Measurements from ENCODE around the gene ABCA6. TPM values are rescaled to one million over a fixed set of nuclear protein-coding genes. Genes with fewer than 3 reads are reported as not detected.
"Not testable (repeated sequence)": the region's sequence is repeated elsewhere in the genome, so short reads cannot be mapped to it uniquely, and the experiment has no call there.

The ABCA6 gene
- total and polyA plus RNA-seq, 4 experiments from 2014 or later, result 0.53 to 0.67 TPM; not detected in 2

DNA sequence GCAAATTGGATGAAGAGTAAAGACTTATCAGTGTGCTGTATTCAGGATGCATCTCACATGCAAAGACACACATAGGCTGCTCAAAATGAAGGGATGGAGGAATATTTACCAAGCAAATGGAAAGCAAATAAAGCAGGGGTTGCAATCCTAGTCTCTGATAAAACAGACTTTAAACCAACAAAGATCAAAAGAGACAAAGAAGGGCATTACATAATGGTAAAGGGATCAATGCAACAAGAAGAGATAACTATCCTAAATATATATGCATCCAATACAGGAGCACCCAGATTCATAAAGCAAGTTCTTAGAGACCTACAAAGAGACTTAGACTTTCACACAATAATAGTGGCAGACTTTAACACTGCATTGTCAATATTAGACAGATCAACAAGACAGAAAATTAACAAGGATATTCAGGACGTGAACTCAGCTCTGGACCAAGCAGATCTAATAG, 68.9 kb downstream of the ABCA6 start:
- DNase-seq; H3K27me3 ChIP-seq (ENCODE audit: insufficient read depth, low read length); intact Hi-C loops (cut with micrococcal nuclease); H3K4me3 Mint-ChIP-seq; H3K27ac ChIP-seq (ENCODE audit: low read depth, low read length); POLR2A ChIA-PET (ENCODE audit: partially characterized antibody); H3K27ac Mint-ChIP-seq; H3K4me3 ChIP-seq (ENCODE audit: low read length in 2 of 2); CTCF ChIA-PET (ENCODE audit: partially characterized antibody); H3K9me3 ChIP-seq (ENCODE audit: control insufficient read depth in 1 of 2, low read length in 2 of 2); H3K36me3 ChIP-seq (ENCODE audit: insufficient read depth, low read length); H3K27me3 Mint-ChIP-seq: not testable (repeated sequence)
- H3K9me3 Mint-ChIP-seq, result peaks cover 0 to 60% (median 50%) of the 10 kb centered on the region in 8 donors
- H3K4me1 Mint-ChIP-seq, result peaks cover 6 to 20% (median 10%) of the 10 kb centered on the region in 4 donors
- H3K4me1 ChIP-seq (ENCODE audit: insufficient read depth, low read length), result peaks cover 15% of the 10 kb centered on the region
- peaks cover 3 to 13% of the 10 kb centered on the region in 2 donors for H3K36me3 Mint-ChIP-seq

GRCh38 chr17:69071233-69071586, 70.5 kb downstream of the ABCA6 start:
- H3K27ac ChIP-seq (ENCODE audit: low read depth, low read length); H3K4me3 ChIP-seq (ENCODE audit: low read length in 2 of 2); H3K9me3 ChIP-seq (ENCODE audit: control insufficient read depth in 1 of 2, low read length in 2 of 2); CTCF ChIA-PET (ENCODE audit: partially characterized antibody); intact Hi-C loops (cut with micrococcal nuclease); H3K27me3 Mint-ChIP-seq; H3K27me3 ChIP-seq (ENCODE audit: insufficient read depth, low read length); POLR2A ChIA-PET (ENCODE audit: partially characterized antibody); H3K36me3 ChIP-seq (ENCODE audit: insufficient read depth, low read length); DNase-seq: not testable (repeated sequence)
- Mint-ChIP-seq H3K4me3 (peak overlapping the region in 7 of 8 donors; percentile 59 to 79 (median 68)), H3K4me1 (peaks cover 10 to 25% (median 14%) of the 10 kb centered on the region in 4 donors), H3K27ac (peak overlapping the region in 3 of 7 donors; percentile 71 to 89 (median 79)), H3K36me3 (peaks cover 2 to 13% of the 10 kb centered on the region in 2 donors), H3K9me3 (peaks cover 0 to 47% (median 38%) of the 10 kb centered on the region in 8 donors)
- H3K4me1 ChIP-seq (ENCODE audit: insufficient read depth, low read length), result peaks cover 15% of the 10 kb centered on the region

DNA sequence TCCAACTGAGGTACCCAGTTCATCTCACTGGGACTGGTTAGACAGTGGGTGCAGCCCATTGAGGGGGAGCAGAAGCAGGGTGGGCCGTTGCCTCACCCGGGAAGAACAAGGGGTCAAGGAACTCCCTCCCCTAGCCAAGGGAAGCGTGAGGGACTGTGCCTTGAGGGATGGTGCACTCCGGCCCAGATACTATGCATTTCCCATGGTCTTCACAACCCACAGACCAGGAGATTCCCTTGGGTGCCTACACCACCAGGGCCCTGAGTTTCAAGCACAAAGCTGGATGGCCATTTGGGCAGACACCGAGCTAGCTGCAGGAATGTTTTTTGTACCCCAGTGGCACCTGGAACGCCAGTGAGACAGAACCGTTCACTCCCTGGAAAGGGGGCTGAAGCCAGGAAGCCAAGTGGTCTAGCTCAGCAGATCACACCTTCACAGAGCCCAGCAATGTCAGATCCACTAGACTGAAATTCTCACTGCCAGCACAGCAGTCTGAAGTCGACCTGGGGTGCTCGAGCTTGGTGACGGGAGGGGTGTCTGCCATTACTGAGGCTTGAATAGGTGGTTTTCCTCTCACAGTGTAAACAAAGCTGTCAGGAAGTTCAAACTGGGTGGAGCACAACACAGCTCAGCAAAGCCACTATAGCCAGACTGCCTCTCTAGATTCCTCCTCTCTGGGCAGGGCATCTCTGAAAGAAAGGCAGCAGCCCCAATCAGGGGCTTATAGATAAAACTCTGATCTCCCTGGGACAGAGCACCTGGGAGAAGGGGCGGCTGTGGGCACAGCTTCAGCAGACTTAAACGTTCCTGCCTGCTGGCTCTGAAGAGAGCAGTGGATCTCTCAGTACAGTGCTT, 71.1 kb downstream of the ABCA6 start:
- Mint-ChIP-seq H3K4me3 (peak overlapping the region in 7 of 8 donors; percentile 62 to 79 (median 69)), H3K9me3 (peaks cover 0 to 46% (median 36%) of the 10 kb centered on the region in 8 donors), H3K36me3 (peaks cover 2 to 13% of the 10 kb centered on the region in 2 donors), H3K27ac (peak overlapping the region in 6 of 7 donors; percentile 23 to 91 (median 80)), H3K4me1 (peaks cover 10 to 31% (median 19%) of the 10 kb centered on the region in 4 donors)
- peaks cover 15% of the 10 kb centered on the region for H3K4me1 ChIP-seq (ENCODE audit: insufficient read depth, low read length)
- CTCF ChIA-PET (ENCODE audit: partially characterized antibody); H3K9me3 ChIP-seq (ENCODE audit: control insufficient read depth in 1 of 2, low read length in 2 of 2); H3K27me3 ChIP-seq (ENCODE audit: insufficient read depth, low read length); intact Hi-C loops (cut with micrococcal nuclease); H3K4me3 ChIP-seq (ENCODE audit: low read length in 2 of 2); H3K36me3 ChIP-seq (ENCODE audit: insufficient read depth, low read length); POLR2A ChIA-PET (ENCODE audit: partially characterized antibody); H3K27ac ChIP-seq (ENCODE audit: low read depth, low read length); H3K27me3 Mint-ChIP-seq: not testable (repeated sequence)
- peak in 4 of 5 donors; percentile 9 to 32 (median 17) for DNase-seq

DNA sequence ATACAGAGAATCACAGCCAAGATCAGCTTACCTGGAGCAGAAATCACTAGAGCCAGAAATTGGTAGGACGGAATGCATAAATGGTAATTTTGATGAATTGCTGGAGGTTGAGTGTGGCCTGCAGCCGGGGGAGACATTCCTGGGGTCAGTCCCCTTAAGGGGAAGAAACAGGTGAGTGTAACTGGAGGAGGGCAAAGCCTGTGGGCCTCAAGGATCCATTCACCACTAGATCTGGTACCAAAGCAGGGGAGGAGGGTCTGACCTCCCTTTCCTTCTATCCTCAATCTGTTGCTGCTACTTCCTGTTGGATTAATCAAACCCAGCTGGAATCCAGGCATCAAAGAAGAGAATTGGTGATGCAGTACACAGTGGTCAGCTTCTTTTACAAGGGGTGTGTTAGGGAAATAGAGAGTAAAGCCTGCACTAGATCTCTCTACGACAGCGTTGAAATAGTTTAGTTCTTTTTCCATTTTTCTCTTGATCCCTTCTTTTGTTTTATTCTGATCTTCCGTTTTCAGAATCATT, 72.4 kb downstream of the ABCA6 start:
- peaks cover 0 to 6% of the 10 kb centered on the region in 2 donors for H3K27me3 Mint-ChIP-seq
- peaks cover 2 to 13% of the 10 kb centered on the region in 2 donors for H3K36me3 Mint-ChIP-seq
- no peaks in the 10 kb centered on the region for H3K36me3 ChIP-seq (ENCODE audit: insufficient read depth, low read length)
- H3K4me1 Mint-ChIP-seq, result peaks cover 14 to 41% (median 27%) of the 10 kb centered on the region in 4 donors
- H3K4me1 ChIP-seq (ENCODE audit: insufficient read depth, low read length), result peaks cover 15% of the 10 kb centered on the region
- DNase-seq, result no peak
- no peaks in the 10 kb centered on the region for H3K27me3 ChIP-seq (ENCODE audit: insufficient read depth, low read length)
- H3K9me3 ChIP-seq (ENCODE audit: control insufficient read depth in 1 of 2, low read length in 2 of 2), result no peaks in the 10 kb centered on the region
- POLR2A ChIA-PET (ENCODE audit: partially characterized antibody), result no interaction called here
- CTCF ChIA-PET (ENCODE audit: partially characterized antibody), result no interaction called here
- no peak overlapping the region for H3K4me3 Mint-ChIP-seq
- H3K9me3 Mint-ChIP-seq, result peaks cover 0 to 38% (median 28%) of the 10 kb centered on the region in 8 donors
- no peak overlapping the region for H3K4me3 ChIP-seq (ENCODE audit: low read length in 2 of 2)
- no peak overlapping the region for H3K27ac Mint-ChIP-seq
- intact Hi-C loops (cut with micrococcal nuclease), result no loop called here
- no peak overlapping the region for H3K27ac ChIP-seq (ENCODE audit: low read depth, low read length)

DNA sequence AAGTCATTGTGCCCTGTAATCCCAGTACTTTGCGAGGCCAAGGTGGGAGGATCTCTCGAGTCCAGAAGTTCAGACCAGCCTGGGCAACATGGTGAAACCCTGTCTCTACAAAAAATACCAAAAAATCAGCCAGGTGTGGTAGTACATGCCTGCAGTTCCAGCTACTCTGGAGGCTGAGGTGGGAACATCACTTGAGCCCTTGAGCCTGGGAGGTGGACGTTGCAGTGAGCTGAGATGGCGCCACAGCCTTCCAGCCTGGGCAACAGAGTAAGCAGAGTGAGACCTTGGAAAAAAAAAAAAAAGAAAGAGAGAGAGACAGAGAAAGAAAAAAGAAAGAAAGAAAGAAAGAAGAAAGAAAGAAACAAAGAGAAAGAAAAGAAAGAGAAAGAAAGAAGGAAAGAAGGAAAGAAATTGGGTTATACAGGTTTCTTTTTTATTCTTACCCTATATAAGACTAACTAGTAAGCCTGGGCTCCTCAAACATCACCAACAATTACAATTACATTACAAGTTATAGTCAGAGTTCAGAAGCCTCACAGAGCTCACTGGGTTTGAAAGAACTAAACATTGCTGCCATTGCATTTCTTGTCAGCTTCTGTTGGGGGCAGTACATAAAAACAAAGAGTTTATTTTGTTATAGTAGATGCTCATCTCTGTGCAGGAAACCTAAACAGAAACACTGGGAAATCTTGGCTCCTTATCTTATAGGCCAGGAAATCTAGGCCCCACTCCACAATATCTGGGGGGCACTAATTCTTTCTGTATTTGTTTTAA, 74.2 kb downstream of the ABCA6 start:
- Mint-ChIP-seq H3K4me1 (peaks cover 14 to 45% (median 28%) of the 10 kb centered on the region in 4 donors), H3K36me3 (peaks cover 0 to 6% of the 10 kb centered on the region in 2 donors), H3K4me3 (no peak overlapping the region), H3K27me3 (peaks cover 2 to 6% of the 10 kb centered on the region in 2 donors), H3K27ac (no peak overlapping the region), H3K9me3 (peaks cover 0 to 23% (median 12%) of the 10 kb centered on the region in 8 donors)
- Histone ChIP-seq H3K4me3 (ENCODE audit: low read length in 2 of 2) (no peak overlapping the region), H3K4me1 (ENCODE audit: insufficient read depth, low read length) (peaks cover 15% of the 10 kb centered on the region), H3K9me3 (ENCODE audit: control insufficient read depth in 1 of 2, low read length in 2 of 2) (no peaks in the 10 kb centered on the region), H3K27ac (ENCODE audit: low read depth, low read length) (no peak overlapping the region), H3K36me3 (ENCODE audit: insufficient read depth, low read length) (no peaks in the 10 kb centered on the region), H3K27me3 (ENCODE audit: insufficient read depth, low read length) (no peaks in the 10 kb centered on the region)
- intact Hi-C loops (cut with micrococcal nuclease), result no loop called here
- no peak for DNase-seq
- CTCF ChIA-PET (ENCODE audit: partially characterized antibody), result interaction anchor here (0.7 kb wide), 1 partner anchor 291 kb away, joined by 3 read pairs; no protein-coding TSS in a partner anchor
- POLR2A ChIA-PET (ENCODE audit: partially characterized antibody), result no interaction called here

DNA sequence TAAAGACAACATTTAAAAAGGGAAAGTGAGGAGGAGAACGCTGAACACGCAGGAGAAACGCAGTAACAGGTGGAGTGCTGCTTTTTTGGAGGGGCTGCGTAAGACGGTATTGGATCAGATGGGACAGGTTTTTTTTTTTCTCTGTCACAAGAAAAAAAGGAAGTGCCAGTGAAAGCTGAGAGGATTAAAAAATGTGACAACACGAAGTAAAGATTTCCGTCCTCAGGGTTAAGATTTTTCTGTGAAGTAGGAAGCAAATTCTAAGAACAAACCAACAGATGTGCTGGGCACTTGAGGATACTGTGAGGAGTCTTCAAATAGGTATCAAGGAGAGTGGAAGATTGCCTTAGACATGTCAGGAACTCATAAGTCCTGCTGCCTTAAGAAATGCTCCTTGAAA, 75.2 kb downstream of the ABCA6 start:
- CTCF ChIA-PET (ENCODE audit: partially characterized antibody), result no interaction called here
- Histone ChIP-seq H3K27ac (ENCODE audit: low read depth, low read length) (no peak overlapping the region), H3K4me1 (ENCODE audit: insufficient read depth, low read length) (peaks cover 15% of the 10 kb centered on the region), H3K4me3 (ENCODE audit: low read length in 2 of 2) (no peak overlapping the region), H3K27me3 (ENCODE audit: insufficient read depth, low read length) (no peaks in the 10 kb centered on the region), H3K36me3 (ENCODE audit: insufficient read depth, low read length) (no peaks in the 10 kb centered on the region), H3K9me3 (ENCODE audit: control insufficient read depth in 1 of 2, low read length in 2 of 2) (no peaks in the 10 kb centered on the region)
- no peak for DNase-seq
- intact Hi-C loops (cut with micrococcal nuclease), result no loop called here
- no peaks in the 10 kb centered on the region for H3K36me3 Mint-ChIP-seq
- H3K27ac Mint-ChIP-seq, result peak overlapping the region in 4 of 7 donors; percentile 5 to 68 (median 23)
- H3K4me3 Mint-ChIP-seq, result peak overlapping the region in 6 of 8 donors; percentile 42 to 70 (median 62)
- H3K9me3 Mint-ChIP-seq, result peaks cover 0 to 13% (median 7%) of the 10 kb centered on the region in 8 donors
- POLR2A ChIA-PET (ENCODE audit: partially characterized antibody), result no interaction called here
- H3K4me1 Mint-ChIP-seq, result peaks cover 14 to 39% (median 25%) of the 10 kb centered on the region in 4 donors
- H3K27me3 Mint-ChIP-seq, result peaks cover 3 to 6% of the 10 kb centered on the region in 2 donors

DNA sequence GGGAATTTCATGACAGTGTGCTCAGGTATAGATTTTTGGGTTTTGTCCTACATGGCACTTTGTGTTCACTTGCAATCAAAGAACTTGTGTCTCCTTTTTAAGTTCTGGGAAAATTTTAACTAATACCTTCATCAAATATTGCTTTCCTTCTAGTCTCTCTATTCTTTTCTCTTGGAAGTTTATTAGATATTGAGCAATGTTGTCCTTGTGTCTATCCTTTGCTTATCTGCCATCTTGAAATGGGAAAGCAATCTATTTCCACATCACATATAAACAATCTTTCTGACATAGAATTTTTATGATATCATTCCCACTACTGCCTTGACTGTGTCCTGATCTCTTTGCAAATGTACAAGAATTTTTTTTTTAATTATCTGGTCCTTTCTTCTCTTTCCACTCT, 76.6 kb downstream of the ABCA6 start:
- no peak overlapping the region for H3K27ac ChIP-seq (ENCODE audit: low read depth, low read length)
- no peaks in the 10 kb centered on the region for H3K27me3 ChIP-seq (ENCODE audit: insufficient read depth, low read length)
- Mint-ChIP-seq H3K9me3 (peaks cover 0 to 8% (median 2%) of the 10 kb centered on the region in 8 donors), H3K4me3 (peak overlapping the region in 1 of 8 donors; percentile 9), H3K27ac (no peak overlapping the region), H3K4me1 (peaks cover 8 to 26% (median 18%) of the 10 kb centered on the region in 4 donors), H3K27me3 (peaks cover 3 to 6% of the 10 kb centered on the region in 2 donors), H3K36me3 (no peaks in the 10 kb centered on the region)
- intact Hi-C loops (cut with micrococcal nuclease), result no loop called here
- H3K36me3 ChIP-seq (ENCODE audit: insufficient read depth, low read length), result no peaks in the 10 kb centered on the region
- H3K4me1 ChIP-seq (ENCODE audit: insufficient read depth, low read length), result peaks cover 3% of the 10 kb centered on the region
- H3K4me3 ChIP-seq (ENCODE audit: low read length in 2 of 2), result no peak overlapping the region
- ChIA-PET CTCF (ENCODE audit: partially characterized antibody) (no interaction called here), POLR2A (ENCODE audit: partially characterized antibody) (no interaction called here)
- H3K9me3 ChIP-seq (ENCODE audit: control insufficient read depth in 1 of 2, low read length in 2 of 2), result no peaks in the 10 kb centered on the region
- DNase-seq, result no peak

Measured in CD4-positive, alpha-beta memory T cell (primary cell).